ENCODE data around the gene PALM3.
A peak's percentile ranks its signal among the peaks of the same experiment; 100 is the strongest.
"Not testable (repeated sequence)": the region's sequence is repeated elsewhere in the genome, so short reads cannot be mapped to it uniquely, and the experiment has no call there.

The PALM3 gene

DNA sequence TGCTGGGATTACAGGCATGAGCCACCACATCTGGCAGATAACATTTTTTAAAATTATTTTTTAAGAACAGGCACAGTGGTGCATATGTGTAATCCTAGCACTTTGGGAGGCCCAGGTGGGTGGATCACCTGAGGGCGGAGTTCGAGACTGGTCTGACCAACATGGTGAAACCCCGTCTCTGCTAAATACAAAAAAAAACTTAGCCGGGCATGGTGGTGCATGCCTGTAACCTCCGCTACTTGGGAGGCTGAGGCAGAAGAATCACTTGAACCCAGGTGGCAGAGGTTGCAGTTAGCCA, 631 bp upstream of the PALM3 start:
- H3K27ac ChIP-seq, result no peak overlapping the region

DNA sequence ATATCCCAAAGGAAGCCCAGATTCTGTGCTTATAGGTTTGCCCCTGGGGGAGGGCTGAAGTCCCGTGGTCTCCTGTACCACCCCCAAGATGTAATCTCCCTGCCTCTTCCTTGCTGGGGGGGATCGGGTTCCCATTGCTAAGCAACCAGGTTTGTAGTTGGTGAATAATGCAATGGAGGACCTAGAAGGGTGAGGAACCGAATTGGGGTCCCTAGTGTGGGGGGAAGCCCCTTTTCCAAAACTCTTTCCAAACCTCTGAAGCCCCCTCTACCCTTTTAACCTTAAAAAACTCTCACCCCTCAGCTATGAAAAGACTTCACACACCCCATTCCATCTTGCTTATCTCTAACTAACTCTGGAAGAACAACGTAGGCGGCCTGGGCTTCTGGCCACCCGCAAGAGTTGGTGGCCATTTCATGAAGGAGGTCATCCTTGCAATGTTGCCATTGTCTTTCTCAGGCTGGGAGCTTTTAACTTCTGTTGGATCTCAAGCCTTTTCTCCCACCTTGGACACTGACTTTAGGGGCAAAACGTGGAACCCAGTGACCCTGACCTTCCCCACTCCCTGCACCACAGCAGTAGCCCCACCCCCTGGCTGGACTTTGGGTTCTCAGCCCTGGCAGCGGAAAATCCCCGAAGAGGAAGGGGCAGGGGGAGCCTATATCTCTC, 661 bp downstream of the PALM3 start:
- Histone ChIP-seq H3K27ac (no peak overlapping the region), H3K4me3 (no peak overlapping the region)

More for the DNA sequence above, 631 bp upstream of the PALM3 start:
- no peak overlapping the region for H3K4me3 ChIP-seq

DNA sequence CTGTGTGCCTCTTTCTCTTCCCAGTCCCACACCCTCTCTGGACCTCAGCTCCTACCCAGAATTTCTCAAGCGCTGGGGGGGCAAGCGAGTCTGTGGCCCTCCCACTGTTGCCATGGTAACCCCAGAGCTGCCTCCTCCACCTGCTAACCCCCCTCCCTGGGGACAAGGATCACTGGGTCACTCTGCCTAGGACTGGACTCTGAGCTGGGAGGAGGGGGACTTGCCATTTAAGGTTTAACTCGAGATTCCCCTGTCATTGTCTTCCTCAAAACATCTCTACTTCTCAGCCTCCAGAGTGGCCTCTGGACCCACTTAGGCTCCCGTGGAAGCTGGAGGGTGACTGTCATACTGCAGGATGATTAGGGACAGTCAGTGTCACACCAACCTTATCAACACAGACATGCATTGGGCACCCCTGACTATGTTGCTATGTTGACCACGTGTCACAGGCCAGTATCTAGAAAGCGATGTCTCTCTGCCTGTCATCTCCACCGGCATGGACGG, 2.2 kb downstream of the PALM3 start:
- H3K4me3 ChIP-seq, result no peak overlapping the region

DNA sequence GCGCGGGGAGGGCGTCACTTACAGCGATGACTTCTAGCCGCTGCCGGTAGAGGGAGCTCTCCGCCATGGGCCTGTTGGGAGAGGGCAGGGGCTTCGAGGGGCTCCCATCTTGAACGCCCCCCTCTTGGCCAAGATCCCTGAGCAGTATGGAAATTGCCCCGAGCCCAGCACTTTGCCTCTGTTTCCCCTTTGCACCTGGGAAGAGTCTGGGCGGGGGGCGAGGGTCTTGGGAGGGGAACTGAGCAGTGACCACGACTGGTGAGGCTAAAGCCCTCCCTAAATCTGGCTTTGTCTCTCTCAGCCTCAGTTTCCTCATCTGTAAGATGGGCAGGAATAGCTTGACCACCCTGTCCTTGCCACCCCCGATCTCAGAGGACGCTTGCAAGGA, 2.8 kb downstream of the PALM3 start:
- H3K4me3 ChIP-seq, result no peak overlapping the region
- H3K27ac ChIP-seq, result no peak overlapping the region

More for the DNA sequence above, 2.2 kb downstream of the PALM3 start:
- no peak overlapping the region for H3K27ac ChIP-seq

DNA sequence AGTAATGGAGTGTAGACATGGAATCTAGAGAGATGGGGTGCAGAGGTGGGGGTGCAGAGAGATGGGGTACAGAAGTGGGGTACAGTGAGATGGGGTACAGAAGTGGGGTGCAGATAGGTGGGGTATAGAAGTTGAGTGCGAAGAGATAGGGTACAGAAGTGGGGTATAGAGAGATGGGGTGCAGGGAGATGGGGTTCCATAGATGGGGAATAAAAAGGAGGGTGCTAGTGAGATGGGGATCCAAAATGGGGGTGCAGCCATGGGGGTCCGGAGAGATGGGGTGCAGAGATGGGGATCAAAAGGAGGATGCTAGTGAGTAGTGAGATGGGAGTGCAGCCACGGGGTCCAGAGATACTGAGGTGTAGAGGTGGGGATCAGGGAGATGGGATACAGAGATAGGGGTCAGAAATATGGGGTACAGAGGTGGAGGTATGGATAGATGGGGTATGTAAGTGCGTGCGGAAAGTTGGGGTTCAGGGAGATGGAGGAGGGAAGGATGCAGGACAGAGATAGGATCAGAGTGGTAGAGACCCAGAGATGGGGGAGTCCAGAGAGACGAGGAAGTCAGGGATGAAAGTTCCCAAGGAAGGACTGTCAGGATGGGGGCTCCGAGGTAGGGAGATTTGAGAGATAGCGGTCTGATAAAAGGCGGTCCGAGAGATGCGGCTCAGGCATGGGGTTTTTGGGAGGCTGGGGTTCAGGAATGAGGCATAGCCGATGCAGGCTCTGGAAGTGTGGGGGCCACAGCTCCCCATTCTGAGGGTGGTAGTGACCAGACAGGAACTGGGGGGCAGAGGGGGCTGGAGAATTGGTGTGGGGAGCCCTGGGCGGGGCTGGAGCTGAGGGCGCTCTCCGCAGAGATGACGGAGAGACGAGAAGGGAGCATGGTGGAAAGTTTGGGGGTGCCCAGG, 3.4 kb downstream of the PALM3 start:
- H3K27ac ChIP-seq, result no peak overlapping the region
- peak overlapping the region in 1 of 7 experiments; percentile 31 for H3K4me3 ChIP-seq

DNA sequence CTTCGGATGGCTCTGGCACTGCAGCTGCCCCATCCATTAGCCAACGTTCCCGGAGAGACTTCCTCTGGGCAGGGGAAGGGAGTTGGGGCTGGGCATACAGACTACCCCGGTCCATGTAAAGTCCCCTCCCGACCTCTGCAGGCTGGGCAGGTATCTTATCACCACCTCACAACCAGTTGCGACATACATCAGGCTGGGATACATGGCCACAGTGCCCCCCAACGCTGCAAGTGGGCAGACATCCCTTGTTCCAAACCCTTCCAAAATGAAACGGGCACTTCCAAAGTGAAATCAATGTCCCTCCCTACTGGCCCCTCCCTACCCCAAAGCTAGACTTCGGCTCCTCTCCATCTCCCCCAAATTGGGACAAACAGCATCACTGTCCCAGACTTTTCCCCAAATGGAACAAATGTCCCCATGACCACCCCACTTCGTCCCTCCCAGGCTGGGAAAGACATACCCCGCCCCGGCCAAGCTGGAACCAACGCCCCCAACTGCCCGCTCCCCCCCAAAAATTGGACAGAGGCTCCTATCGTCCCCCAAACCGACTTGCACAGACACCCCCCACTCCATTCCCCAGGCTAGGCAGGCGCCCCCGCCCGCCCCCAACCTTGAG, 5.0 kb downstream of the PALM3 start:
- H3K27ac ChIP-seq, result no peak overlapping the region
- H3K4me3 ChIP-seq, result peak overlapping the region in 4 of 7 experiments; percentile 5 to 37 (median 30)

DNA sequence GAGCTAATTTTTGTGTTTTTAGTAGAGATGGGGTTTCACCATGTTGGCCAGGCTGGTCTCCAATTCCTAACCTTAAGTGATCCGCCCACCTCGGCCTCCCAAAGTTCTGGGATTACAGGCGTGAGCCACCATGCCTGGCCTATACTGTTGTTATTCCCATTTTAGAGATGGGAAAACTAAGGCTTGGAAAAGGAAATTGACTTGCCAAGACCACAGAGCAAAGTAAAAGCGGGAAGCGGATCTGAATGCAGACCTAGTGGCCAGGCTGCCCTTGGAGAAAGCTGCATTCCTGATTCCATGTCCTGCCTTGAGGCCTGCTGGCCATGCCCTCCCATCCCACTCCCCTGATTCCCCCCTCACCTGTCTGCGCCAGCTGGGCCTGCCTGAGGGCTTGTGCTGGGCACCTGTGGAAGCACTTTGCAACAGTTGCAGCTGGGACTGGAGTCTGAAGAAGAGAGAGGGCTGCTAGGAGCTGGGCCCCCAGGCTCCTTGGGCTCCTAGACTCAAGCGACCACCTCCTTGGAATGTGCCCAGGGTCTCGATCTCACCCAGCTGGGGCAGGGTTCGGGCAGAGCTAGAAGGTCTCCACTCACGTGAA, 5.7 kb downstream of the PALM3 start:
- no peak overlapping the region for H3K4me3 ChIP-seq
- H3K27ac ChIP-seq, result no peak overlapping the region

DNA sequence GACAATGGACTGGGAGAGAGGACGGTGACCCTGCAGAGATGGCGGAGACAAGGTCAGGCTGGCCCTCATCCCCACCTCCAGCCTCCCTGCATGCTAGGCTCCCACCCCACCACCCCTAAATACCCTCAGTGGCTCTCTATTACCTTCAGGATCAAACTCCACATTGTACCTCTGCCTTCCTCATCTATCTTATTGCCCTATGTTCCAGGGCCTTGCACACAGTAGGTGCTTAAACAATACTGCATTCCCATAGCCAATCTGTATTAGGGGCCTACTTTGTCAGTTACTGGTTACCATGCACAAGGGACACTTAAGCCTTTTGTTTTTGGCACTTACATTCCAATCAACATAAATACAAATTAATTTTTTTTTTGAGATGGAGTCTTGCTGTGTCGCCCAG, 6.5 kb downstream of the PALM3 start:
- H3K4me3 ChIP-seq, result no peak overlapping the region
- H3K27ac ChIP-seq, result no peak overlapping the region

DNA sequence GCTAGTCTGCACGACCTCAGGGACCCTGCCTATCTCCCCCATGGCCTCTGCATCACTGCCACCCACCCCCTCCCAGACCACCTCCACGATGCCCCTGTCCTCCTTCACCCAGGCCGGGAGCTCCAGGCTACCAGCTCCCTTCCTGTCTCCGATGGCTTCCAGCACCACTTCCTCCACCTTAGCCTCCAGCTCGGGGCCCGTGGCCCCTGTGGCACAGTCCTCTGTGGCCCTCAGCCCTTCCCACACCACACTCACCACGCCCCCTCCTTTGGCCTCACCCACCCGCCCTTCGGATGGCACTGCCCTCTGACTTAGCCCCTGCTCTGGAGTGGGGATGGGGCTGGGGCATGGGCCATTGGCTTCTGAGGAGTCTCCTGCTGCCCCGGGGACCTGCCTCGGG, 7.2 kb downstream of the PALM3 start:
- no peak overlapping the region for H3K4me3 ChIP-seq
- no peak overlapping the region for H3K27ac ChIP-seq

DNA sequence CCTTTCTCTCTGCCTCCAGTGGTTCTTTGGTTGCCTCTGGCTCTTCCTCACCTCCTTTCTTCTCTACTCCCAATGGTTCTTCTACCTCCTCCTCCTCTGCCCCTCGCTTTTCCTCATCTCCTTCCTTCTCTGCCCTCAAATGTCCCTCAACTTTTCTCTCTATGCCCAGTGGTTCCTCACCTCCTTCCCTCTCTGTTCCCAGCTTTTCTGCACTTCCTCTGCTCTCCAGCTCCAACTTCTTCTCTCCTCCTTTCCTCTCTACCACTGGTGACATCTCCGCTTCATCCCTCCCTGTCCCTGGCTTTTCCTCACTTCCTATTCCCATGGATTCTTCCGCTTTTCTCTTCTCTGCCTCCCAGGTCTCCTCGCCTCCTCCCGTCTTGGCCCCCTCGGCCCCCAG, 7.8 kb downstream of the PALM3 start:
- no peak overlapping the region for H3K4me3 ChIP-seq
- H3K27ac ChIP-seq, result no peak overlapping the region

DNA sequence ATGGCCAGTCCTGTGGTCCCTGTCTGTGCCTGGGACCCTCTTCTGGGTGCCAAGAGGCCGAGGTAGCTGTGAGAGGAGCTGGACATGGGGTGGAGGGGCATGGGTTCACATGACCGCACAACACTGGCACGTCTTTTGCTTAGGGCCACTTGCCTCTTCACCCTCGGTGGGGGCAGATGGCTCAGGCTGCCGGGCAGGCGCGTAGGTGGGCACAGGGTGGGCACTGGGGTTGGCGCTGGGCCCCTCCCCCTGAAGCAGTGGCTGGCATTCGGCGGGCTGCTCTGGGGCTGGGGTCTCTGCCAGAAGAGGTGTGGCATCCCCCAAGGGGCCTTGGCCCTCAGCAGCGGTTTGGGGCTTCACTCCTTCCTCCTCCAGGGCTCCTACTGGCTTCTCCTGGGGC, 8.4 kb downstream of the PALM3 start:
- no peak overlapping the region for H3K27ac ChIP-seq
- H3K4me3 ChIP-seq, result no peak overlapping the region

DNA sequence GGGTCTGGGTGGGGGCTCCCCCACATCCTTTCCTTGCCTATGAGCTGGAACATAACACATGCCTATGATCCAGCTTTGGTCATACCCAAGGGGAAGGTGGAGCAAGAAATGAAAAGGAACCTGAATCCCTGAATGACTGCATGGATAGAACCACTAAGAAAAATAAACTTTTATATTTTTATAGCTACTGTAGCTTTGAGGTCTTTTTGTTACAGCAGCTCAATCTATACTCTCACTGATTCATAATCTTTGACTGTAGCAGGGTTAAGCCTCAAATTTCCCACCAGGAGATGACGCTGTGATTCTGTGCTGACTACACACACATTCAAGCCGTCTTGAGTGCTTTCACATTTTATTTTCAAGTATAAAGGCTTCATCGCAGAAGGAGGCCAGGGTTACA, 8.8 kb downstream of the PALM3 start:
- Histone ChIP-seq H3K4me3 (no peak overlapping the region), H3K27ac (no peak overlapping the region)

DNA sequence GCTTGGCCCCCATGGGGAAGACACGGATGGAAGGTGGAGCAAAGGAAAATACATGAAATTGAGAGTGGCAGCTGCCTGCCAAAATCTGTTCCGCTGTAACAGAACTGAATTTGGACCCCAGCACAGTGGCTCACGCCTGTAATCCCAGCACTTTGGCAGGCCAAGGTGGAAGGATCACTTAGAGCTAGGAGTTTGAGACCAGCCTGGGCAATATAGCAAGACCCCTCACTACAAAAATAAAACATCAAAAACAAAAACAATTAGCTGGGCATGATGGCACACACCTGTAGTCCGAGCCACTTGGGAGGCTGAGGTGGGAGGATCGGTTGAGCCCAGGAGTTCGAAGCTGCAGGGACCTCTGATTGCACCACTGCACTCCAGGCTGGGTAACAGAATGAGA, 9.4 kb downstream of the PALM3 start:
- Histone ChIP-seq H3K27ac (no peak overlapping the region), H3K4me3 (no peak overlapping the region)

DNA sequence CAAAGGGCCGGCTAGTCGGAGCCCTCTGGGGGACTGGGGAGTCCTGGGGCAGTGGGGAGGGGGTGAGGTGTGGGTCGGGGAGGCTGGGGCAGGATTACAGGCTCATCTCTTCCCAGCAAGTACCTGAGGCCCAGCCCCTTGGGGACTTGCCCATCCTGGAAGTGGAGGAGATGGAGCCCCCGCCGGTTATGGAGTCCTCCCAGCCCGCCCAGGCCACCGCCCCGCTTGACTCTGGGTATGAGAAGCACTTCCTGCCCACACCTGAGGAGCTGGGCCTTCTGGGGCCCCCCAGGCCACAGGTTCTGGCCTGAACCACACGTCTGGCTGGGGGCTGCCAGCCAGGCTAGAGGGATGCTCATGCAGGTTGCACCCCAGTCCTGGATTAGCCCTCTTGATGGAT, 9.9 kb downstream of the PALM3 start:
- no peak overlapping the region for H3K27ac ChIP-seq

DNA sequence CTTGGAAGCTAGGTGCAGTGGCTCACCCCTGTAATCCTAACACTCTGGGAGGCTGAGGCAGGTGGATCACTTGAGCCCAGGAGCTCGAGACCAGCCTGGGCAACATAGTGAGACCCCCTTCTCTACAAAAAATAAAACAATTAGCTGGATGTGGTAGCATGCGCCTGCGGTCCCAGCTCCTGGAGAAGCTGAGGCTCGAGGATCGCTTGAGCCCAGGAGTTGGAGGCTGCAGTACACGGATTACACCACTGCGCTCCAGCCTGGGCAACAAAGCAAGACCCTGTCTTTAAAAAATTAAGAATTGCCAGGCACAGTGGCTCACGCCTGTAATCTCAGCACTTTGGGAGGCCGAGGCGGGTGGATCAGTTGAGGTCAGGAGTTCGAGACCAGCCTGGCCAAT, 10.9 kb downstream of the PALM3 start:
- not testable (repeated sequence) for H3K4me3 ChIP-seq, H3K27ac ChIP-seq

More for the DNA sequence above, 9.9 kb downstream of the PALM3 start:
- H3K4me3 ChIP-seq, result no peak overlapping the region

DNA sequence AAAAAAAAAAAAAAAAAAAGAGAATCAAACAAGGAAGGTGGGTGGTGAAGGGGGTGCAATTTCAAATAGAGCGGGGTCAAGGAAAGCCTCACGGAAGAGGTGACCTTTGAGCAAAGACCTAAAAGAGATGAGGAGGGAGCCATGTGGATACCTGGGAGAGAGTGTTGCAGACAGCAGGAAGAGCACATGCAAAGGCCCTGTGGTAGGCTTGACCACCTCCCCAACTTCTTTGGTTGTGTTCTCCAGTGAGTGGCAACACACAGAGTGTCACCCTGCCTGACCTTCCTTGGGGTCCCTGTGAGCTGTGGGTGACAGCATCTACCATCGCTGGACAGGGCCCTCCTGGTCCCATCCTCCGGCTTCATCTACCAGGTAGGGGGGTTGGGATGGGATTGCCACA, 11.4 kb downstream of the PALM3 start:
- Histone ChIP-seq H3K4me3 (no peak overlapping the region), H3K27ac (no peak overlapping the region)

DNA sequence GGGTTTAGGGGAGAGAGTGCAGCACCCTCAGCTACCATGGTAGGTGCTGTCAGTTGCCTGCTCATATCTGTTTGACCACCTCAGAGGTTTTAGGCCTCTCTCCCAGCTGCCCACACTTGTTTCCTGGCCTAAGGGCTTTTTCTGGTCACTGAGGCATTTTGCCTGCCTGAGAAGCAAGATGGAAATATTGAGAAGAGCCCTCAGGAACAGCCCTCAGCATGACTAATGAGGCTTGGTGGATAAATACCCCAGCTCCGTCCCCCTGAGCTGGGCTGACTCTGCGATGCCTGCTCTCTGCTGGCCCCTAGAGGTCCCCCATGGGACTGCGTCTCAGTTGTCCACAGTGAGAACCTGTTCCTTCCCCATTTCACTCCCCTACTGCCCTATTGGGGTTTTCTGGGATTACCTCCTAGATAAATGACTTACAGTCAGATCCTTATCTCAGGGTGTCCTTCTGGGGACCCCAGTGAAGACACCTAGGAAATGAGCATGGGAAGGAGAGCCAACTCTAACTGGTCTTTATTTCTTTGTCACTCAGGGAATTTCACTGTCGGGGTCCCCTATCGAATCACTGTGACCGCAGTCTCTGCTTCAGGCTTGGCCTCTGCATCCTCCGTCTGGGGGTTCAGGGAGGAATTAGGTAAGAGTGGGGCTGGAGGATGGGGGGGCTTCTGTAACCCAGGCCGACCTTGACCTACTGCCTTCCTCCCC, 13.3 kb downstream of the PALM3 start:
- H3K4me3 ChIP-seq, result no peak overlapping the region
- H3K27ac ChIP-seq, result no peak overlapping the region

DNA sequence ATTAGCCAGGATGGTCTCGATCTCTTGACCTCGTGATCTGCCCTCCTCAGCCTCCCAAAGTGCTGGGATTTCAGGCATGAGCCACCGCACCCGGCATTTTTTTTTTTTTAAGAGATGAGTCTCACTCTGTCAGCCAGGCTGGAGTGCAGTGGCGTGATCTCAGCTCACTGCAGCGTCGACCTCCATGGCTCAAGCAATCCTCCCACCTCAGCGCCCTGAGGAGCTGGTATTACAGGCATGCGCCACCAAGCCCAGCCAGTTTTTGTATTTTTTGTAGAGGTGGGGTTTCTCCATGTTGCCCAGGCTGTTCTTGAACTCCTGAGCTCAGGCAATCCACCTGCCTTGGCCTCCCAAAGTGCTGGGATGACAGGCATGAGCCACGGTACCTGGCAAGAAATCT, 14.0 kb downstream of the PALM3 start:
- H3K4me3 ChIP-seq, H3K27ac ChIP-seq: not testable (repeated sequence)

DNA sequence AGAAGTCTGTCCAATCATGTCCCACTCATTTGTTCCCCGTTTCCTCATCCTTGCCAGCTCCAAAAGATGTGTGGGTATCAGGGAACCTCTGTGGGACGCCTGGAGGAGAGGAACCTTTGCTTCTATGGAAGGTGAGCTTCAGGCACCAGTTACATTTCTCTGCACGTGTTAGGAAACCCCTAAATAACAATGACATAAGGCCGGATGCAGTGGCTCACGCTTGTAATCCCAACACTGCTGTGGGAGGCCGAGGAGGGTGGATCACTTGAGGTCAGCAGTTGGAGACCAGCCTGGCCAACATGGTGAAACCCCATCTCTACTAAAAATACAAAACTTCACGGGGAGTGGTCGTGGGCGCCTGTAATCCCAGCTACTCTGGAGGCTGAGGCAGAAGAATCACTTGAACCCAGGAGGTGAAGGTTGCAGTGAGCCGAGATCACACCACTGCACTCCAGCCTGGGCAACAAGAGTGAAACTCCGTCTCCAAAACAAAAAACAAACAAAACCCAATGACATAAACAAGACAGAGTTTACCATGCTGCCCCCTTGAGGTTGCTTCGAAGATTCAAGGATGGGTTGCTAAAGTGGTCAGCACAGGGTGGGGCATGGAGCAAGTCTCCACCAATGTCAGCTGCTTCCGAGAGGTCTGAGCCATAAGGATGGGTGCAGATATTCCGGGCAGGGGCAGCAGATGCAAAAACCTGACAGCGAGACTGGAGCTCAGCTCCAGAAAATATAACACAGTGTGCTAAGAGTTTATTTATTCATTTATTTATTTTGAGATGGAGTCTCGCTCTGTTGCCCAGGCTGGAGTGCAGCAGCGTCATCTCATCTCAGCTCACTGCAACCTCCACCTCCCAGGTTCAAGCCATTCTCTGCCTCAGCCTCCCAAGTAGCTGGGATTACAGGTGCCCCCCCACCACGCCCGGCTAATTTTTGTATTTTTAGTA, 18.9 kb downstream of the PALM3 start:
- peak overlapping the region in 9 of 21 experiments; percentile 5 to 73 (median 39) for H3K27ac ChIP-seq
- not testable (repeated sequence) for H3K4me3 ChIP-seq
